ENCODE results near the gene SCRT2. TPM values are rescaled to one million over a fixed set of nuclear protein-coding genes. Genes with fewer than 3 reads are reported as not detected.

SCRT2 gene
- total and polyA plus RNA-seq, 2 donors (not counting 3 experiments of a cell fraction or from before 2014, with no cell fraction given) = not detected

GRCh38 chr20:654417-654750 is 21.2 kb downstream of the SCRT2 start:
- POLR2A ChIA-PET = no interaction called here

More at GRCh38 chr20:654417-654750, 21.2 kb downstream of the SCRT2 start:
- Histone ChIP-seq H3K9ac (replicated peaks; ENCODE audit: extremely low read depth, insufficient read depth, low read length) (no peak overlapping the region), H3K27ac (ENCODE audit: insufficient read depth, low read depth, low read length) (no peak overlapping the region), H3K4me2 (ENCODE audit: insufficient read depth, low read length) (no peak overlapping the region), H3K4me1 (ENCODE audit: control insufficient read depth, extremely low read depth, insufficient read depth, low read length) (peaks cover 15% of the 10 kb centered on the region), H2AFZ (ENCODE audit: low read depth, low read length) (no peak overlapping the region), H3K9me3 (replicated peaks; ENCODE audit: control insufficient read depth, insufficient read depth, low read length) (no peaks in the 10 kb centered on the region), H3K9me1 (replicated peaks; ENCODE audit: control insufficient read depth, extremely low read depth, insufficient read depth, low read length) (no peaks in the 10 kb centered on the region), H3K4me3 (replicated peaks in 1 of 3; ENCODE audit: insufficient read depth in 1 of 3, low read depth in 1 of 3, low read length in 3 of 3) (no peak overlapping the region), H3K27me3 (ENCODE audit: control insufficient read depth in 2 of 2, insufficient read depth in 2 of 2, low read length in 2 of 2) (peaks cover 21 to 23% of the 10 kb centered on the region in 2 experiments), H3K36me3 (ENCODE audit: control insufficient read depth in 2 of 2, extremely low read depth in 1 of 2, insufficient read depth in 2 of 2, low read length in 2 of 2) (no peaks in the 10 kb centered on the region), H3K79me2 (ENCODE audit: control insufficient read depth, insufficient read depth, low read length) (peaks cover 25% of the 10 kb centered on the region), H4K20me1 (replicated peaks; ENCODE audit: control insufficient read depth, extremely low read depth, insufficient read depth, low read length) (no peaks in the 10 kb centered on the region)
- FAIRE-seq (no peak), DNase-seq (ENCODE audit: low read depth, low spot score) (no peak)
- intact Hi-C loops (cut with micrococcal nuclease) = no loop called here
- BruUV-seq (replicated peaks) = no TSS peak
- CTCF ChIA-PET = interaction anchor here (1.2 to 3.7 kb wide), 2 partner anchors 9 to 12 kb away, joined by 6 to 24 read pairs; no protein-coding TSS in a partner anchor
- dilution Hi-C loops (cut with MboI; ENCODE audit: extremely low pct_ligation_motif_present, low sequenced_read_pairs) = no loop called here
- TF ChIP-seq CTCF (IDR thresholded peaks at IDR 0.05; ENCODE audit: extremely low read depth in 1 of 2, insufficient read depth in 1 of 2, low read depth in 1 of 2, low read length in 2 of 2) (no peak), FOS (IDR thresholded peaks at IDR 0.05; ENCODE audit: borderline replicate concordance, insufficient read depth, low read length) (no peak), JUN (IDR thresholded peaks at IDR 0.05; ENCODE audit: borderline replicate concordance, insufficient read depth, insufficient read length, low read depth) (no peak), POLR2A (IDR thresholded peaks at IDR 0.05; ENCODE audit: low read depth, low read length) (no peak), MAX (IDR thresholded peaks at IDR 0.05; ENCODE audit: insufficient read depth, insufficient read length) (no peak), GATA2 (IDR thresholded peaks at IDR 0.05; ENCODE audit: insufficient read depth, insufficient read length, low read depth, low read length) (no peak), POLR2AphosphoS5 (IDR thresholded peaks at IDR 0.05; ENCODE audit: insufficient read depth, low read depth, low read length) (no peak), EZH2 (IDR thresholded peaks at IDR 0.05; ENCODE audit: borderline replicate concordance, low read depth, low read length, severe bottlenecking) (no peak), MYC (IDR thresholded peaks at IDR 0.05; ENCODE audit: low read depth, low read length) (no peak)

Data from endothelial cell of umbilical vein (primary cell).